ENCODE data around the gene AIG1.

AIG1 gene

GRCh38 chr6:143200167-143200770, 139.6 kb downstream of the AIG1 start:
- Histone ChIP-seq H3K27me3 (ENCODE audit: insufficient read depth, low read depth, severe bottlenecking) (no peaks in the 10 kb centered on the region), H3K36me3 (no peaks in the 10 kb centered on the region), H3K27ac (no peak overlapping the region), H3K9me3 (ENCODE audit: severe bottlenecking) (peaks cover 3% of the 10 kb centered on the region), H3K4me3 (ENCODE audit: low read depth, low read length) (no peak overlapping the region)
- no peak for DNase-seq
- TF ChIP-seq CTCF (IDR thresholded peaks at IDR 0.05; ENCODE audit: low read depth, low read length) = no peak

GRCh38 chr6:143204045-143204444, 143.4 kb downstream of the AIG1 start:
- H3K27ac ChIP-seq = no peak overlapping the region
- no peaks in the 10 kb centered on the region for H3K27me3 ChIP-seq (ENCODE audit: insufficient read depth, low read depth, severe bottlenecking)
- no peak for DNase-seq
- no peaks in the 10 kb centered on the region for H3K36me3 ChIP-seq
- no peak overlapping the region for H3K4me3 ChIP-seq (ENCODE audit: low read depth, low read length)
- no peak for TF ChIP-seq CTCF (IDR thresholded peaks at IDR 0.05; ENCODE audit: low read depth, low read length)
- peaks cover 3% of the 10 kb centered on the region for H3K9me3 ChIP-seq (ENCODE audit: severe bottlenecking)

- Histone ChIP-seq H3K27ac (no peak overlapping the region), H3K27me3 (ENCODE audit: insufficient read depth, low read depth, severe bottlenecking) (no peaks in the 10 kb centered on the region)
These were observed 144.4 kb downstream of the AIG1 start for GRCh38 chr6:143205131-143205535.

GRCh38 chr6:143205585-143205984, 144.9 kb downstream of the AIG1 start:
- no peak for TF ChIP-seq CTCF (IDR thresholded peaks at IDR 0.05; ENCODE audit: low read depth, low read length)
- H3K4me3 ChIP-seq (ENCODE audit: low read depth, low read length) = no peak overlapping the region
- H3K9me3 ChIP-seq (ENCODE audit: severe bottlenecking) = peaks cover 8% of the 10 kb centered on the region
- no peaks in the 10 kb centered on the region for H3K36me3 ChIP-seq
- DNase-seq = no peak
- H3K27me3 ChIP-seq (ENCODE audit: insufficient read depth, low read depth, severe bottlenecking) = no peaks in the 10 kb centered on the region
- H3K27ac ChIP-seq = no peak overlapping the region

More at GRCh38 chr6:143205131-143205535, 144.4 kb downstream of the AIG1 start:
- DNase-seq = no peak
- no peaks in the 10 kb centered on the region for H3K36me3 ChIP-seq
- no peak overlapping the region for H3K4me3 ChIP-seq (ENCODE audit: low read depth, low read length)
- TF ChIP-seq CTCF (IDR thresholded peaks at IDR 0.05; ENCODE audit: low read depth, low read length) = no peak
- peaks cover 8% of the 10 kb centered on the region for H3K9me3 ChIP-seq (ENCODE audit: severe bottlenecking)

- no peak for TF ChIP-seq CTCF (IDR thresholded peaks at IDR 0.05; ENCODE audit: low read depth, low read length)
- no peaks in the 10 kb centered on the region for H3K27me3 ChIP-seq (ENCODE audit: insufficient read depth, low read depth, severe bottlenecking)
These were observed 145.3 kb downstream of the AIG1 start for GRCh38 chr6:143205991-143206390.

GRCh38 chr6:143206550-143206949, 145.9 kb downstream of the AIG1 start:
- TF ChIP-seq CTCF (IDR thresholded peaks at IDR 0.05; ENCODE audit: low read depth, low read length) = no peak
- Histone ChIP-seq H3K4me3 (ENCODE audit: low read depth, low read length) (no peak overlapping the region), H3K36me3 (no peaks in the 10 kb centered on the region), H3K9me3 (ENCODE audit: severe bottlenecking) (peaks cover 8% of the 10 kb centered on the region), H3K27me3 (ENCODE audit: insufficient read depth, low read depth, severe bottlenecking) (no peaks in the 10 kb centered on the region), H3K27ac (no peak overlapping the region)
- no peak for DNase-seq

More at GRCh38 chr6:143205991-143206390, 145.3 kb downstream of the AIG1 start:
- no peak overlapping the region for H3K4me3 ChIP-seq (ENCODE audit: low read depth, low read length)
- H3K9me3 ChIP-seq (ENCODE audit: severe bottlenecking) = peaks cover 8% of the 10 kb centered on the region
- no peak for DNase-seq
- H3K27ac ChIP-seq = no peak overlapping the region
- no peaks in the 10 kb centered on the region for H3K36me3 ChIP-seq

All from WERI-Rb-1 (cell line).